8988T (cell line): ENCODE measurements around the gene TLE5.
A peak's percentile ranks its signal among the peaks of the same experiment; 100 is the strongest.

Experiments used
- DNase-seq: peaks from one replicate; pipeline ENCODE4 v3.0.0; 2011

Gene TLE5, protein sequence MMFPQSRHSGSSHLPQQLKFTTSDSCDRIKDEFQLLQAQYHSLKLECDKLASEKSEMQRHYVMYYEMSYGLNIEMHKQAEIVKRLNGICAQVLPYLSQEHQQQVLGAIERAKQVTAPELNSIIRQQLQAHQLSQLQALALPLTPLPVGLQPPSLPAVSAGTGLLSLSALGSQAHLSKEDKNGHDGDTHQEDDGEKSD

DNA sequence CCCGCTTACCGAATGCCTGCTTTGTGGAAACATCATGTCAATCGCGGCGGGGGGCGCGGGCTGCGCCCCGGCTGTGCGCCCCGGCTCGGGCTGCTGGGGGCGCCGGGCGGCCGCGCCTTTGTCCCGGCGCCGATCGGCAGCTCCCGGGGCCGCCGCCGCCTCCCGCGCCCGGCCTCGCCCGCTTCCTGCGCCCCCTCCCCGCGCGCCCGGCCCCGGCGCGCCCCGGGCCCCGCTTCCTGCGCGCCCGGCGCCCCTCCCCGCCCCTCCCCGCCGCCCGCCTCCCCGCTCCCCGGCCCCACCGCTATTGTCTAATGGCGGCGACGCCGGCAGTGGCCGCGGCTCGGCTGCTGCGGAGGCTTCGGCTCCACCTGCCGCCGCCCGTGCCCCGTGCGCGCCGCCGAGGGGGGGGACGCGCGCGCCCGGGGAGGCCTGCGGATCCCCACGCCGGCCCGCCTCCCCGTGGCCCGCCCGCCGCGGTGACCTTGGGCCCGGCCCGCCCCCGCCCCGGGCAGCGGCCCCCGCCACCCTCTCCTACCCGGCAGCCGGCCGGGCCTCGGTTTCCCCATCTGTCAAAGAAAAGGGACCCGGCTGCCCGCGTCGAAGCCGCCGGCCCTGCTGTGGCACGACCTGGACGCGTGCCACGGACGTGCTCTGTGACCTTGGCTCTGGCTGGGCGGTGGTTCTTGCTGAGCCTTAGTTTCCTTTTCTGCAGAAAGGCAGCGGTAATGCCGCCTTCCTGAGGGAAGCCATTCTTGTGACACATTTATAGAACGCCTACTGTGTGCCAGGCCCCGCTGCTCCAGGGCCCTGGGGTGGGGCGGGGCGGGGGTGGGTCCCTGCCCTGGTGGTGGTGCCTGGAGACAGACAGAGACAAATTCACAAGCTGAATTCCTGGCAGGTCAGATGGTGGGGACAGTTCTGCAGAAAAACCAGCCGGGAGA is at the start of gene TLE5:
TSS of gene TLE5 (minus strand) at position 331 of the 941 bp plus-strand sequence. CDS start at position 36, 295 bp downstream.
- DNase-seq: peak; percentile 69

DNA sequence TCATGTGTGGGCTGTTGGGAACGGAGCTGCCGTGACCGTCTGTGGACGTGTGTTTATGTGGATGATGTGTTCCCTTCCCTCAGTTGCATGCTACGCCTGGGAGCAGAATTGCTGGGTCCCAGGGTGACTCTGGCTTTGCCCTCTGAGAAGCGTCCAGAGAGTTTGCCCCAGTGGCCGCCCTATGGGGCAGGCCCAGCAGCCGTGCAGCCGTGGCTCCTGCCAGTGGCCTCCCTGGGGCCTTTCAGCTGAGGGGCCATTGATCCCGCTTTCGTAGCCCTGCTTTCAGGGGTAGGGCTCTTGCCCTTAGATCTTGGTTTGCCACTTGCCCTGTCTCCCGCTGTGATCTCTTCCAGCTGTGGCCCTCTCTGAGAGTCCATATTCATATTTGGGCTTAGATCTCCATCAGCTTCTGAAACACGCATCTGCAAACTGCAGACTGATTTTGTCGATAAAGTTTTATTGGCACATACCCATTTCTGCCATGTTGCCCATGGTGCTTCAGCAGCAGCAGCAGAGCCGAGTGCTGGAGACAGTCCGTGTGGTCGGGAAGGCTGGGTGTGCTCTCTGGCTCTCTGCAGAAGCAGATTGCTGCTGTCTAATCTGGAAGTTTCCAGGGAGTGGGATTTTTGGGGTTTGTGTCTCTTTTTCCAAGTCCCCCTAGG is 49.4 kb upstream of the TLE5 start:
- DNase-seq: no peak

DNA sequence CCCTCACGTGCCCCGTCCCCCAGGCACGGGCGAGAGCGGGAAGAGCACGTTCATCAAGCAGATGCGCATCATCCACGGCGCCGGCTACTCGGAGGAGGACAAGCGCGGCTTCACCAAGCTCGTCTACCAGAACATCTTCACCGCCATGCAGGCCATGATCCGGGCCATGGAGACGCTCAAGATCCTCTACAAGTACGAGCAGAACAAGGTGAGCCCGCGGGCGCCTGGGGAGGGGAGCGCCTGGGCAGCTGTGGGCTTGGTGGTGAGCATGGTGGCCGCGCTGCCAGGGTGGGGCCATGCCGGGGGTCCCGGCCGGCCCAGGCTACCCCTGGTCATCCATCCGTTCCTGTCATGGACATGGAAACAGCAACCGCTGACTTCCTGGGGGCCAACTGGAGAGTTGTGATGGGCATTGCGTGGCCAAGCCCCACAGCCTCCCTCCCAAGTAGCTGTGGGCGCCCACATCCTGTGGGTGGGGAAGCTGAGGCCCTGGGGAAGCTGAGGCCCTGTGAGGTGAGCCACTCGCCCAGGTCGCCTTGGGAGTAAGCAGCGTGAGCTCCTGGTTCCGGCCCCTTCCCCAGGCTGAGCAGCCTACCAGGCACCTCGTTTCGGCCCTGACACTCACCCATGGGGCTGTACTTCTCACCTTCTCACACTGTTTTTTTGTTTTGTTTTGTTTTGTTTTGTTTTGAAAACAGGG is 48.0 kb upstream of the TLE5 start:
- no peak for DNase-seq

DNA sequence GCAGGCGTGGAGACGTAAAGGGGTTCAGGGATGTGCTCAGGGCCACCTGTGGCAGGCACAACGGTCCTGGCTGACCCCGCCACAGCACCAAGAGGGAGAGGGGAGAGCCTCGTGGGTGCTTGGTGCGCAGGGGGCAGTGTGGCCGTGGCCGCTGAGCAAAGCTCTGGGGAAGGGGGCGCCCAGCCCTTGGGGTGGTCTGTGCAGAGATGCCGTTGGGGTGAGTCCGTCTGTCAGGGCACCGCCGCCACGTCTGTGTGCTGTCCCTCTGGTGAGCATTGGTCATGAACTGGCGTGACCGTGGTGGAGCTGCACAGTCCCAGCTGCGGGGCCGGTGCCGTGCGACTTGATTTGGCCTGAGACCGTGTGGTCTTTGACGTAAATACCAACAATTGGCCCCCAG is 47.2 kb upstream of the TLE5 start:
- DNase-seq: no peak

DNA sequence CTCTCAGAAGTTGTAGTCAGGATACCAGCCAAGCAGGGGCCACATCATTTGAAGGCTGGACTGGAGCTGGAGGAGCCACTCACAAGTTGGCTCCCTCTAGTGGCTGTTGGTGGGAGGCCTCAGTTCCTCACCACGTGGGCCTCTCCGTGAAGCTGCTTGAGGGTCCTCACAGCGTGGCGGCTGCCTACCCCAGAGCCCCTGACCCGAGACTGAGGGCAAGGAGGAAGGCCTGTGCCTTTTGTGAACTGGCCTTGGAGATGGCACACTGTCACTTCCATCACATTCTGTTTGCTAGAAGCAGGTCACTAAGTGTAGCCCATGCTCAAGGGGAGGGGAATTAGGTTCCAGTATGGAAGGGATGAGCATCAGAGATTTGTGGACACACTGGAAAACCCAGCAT is 46.5 kb upstream of the TLE5 start:
- DNase-seq: peak; percentile 60

DNA sequence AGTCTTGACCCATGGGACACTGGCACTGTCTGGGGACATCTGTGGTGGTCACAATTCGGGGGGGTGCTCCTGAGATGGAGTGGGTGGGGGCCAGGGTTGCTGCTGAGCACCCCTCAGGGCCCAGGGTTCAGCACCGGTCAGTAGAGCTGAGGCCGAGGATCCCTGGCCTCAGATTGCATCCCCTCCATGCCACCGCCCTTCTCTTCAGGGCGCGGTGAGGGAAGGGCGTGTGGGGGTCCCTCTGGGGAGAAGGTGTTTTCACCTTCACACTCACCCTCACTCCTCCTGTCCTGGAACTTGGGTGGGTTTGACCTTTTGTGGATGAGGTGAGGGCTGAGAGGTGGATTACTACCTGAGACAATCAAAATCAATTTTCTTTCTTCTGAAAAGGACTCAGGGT is 45.4 kb upstream of the TLE5 start:
- DNase-seq: no peak

DNA sequence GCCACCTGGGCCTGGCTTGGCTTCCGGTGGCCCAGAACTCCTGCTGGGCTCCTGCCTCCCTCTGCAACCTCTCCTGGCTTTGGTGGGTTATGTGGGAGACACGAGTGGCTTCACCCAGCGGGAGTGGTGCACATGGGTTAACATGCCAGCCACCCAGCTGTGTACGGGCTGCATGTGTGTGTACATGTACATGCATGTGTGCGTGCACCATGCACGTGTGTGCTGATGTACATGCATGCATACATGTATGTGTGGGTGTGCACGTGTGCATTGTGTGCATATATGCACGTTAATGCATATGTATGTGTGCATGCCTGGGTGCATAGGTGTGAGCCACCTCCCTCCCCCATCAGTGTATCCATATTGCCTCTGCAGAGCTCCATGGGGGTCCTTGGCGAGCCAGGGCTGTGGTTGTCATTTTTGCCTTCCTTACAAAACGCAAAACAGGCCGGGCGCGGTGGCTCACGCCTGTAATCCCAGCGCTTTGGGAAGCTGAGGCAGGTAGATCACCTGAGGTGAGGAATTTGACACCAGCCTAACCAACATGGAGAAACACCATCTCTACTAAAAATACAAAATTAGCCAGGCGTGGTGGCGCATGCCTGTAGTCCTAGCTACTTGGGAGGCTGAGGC is 44.3 kb upstream of the TLE5 start:
- DNase-seq: no peak

DNA sequence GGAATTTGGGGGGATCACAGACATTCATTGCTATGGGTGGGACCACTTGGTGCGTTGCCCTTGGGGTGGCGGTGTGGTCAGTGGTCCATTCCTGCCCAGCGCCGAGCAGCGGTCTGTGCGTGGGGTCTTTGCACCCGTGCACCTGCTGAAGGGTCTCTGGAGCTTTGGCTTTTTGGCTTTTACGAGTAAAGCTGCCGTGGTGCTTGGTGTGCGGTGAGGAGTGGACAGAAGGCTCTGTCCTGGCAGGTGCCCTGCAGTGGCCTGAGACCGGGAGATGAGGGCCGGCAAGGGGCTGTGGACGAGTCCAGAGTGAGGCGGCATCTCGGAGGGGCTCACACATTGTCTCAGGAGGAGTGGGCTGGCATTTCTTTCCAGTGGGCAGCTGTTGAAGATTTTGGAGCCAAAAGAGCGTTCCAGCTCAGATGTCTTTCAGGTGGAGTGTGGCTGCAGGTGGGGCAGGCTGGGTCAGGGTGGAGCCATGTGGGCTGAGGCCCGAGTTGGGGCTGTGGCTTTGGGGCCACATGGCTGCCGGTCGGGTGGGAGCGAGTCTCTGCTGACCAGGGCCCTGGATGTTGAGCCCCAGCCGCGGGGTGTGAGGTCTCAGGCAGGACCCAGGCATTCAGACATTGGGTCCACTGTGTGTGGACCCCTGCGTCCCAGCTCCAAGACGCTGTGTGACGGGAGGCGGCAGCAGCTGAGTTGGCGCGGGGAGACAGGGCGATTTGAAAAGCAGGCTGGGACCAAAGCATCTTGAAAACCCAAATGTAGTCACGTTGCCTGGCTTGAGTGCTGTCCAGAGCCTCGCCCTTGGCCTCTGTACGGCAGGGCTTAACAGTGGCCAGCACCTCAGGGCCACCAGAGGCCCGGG is 43.6 kb upstream of the TLE5 start:
- no peak for DNase-seq

DNA sequence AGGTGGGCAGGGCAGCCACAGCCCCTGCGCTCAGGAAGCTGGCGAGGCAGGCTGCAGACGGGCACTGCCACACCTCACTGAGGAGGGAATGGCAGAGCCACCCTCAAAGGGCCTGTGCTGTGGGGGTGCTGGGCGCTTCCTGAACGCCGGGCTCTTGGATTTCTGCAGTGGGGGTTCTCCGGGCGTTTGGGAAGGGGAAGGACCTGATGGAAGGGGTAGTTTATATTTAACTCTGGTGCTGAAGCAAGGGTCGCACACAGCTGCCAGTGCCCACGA is 42.4 kb upstream of the TLE5 start:
- DNase-seq: no peak

DNA sequence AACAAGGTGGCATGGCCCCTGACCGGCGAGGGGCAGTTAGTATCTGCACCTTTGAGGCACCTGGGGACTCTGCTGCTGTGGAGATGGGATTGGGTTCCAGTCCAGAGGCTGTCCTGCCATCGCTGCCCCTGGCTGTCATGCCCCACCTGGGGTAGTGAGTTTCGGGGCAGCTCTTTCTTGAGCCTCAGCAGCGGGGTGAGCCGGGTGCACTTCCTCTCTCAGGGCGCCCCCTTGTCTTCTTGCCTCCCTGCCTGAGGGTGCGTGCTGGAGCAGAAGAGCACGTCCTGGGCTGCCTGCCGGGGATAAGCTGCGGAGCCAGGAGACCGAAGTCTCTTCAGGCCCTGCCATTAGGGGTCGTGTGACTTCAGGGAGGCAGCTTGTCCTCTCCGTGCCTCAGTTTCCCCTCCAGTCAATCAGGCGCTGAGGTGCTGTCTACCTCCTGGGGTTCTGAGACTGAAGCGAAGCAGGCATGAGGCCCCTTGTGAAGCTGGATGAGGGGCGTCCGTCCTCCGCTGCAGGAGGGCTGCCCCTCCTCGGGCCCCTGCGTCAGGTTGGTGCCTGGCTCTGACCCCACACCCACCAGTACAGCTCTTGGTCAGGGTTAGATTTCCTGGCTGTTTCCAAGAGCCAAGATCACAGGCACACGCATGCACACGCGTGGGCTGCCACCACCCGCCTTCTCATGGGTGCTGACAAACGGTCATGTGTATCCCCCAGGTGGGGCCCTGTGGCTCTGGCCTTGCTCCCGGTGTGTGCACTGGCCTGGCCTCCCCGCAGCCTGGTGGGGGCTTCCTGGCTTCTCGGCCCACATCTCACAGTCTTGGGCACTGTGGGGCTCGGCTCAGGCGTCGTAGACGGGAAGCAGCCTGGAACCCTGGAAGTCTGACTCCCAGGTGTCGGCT is 40.2 kb upstream of the TLE5 start:
- DNase-seq: peak; percentile 16

DNA sequence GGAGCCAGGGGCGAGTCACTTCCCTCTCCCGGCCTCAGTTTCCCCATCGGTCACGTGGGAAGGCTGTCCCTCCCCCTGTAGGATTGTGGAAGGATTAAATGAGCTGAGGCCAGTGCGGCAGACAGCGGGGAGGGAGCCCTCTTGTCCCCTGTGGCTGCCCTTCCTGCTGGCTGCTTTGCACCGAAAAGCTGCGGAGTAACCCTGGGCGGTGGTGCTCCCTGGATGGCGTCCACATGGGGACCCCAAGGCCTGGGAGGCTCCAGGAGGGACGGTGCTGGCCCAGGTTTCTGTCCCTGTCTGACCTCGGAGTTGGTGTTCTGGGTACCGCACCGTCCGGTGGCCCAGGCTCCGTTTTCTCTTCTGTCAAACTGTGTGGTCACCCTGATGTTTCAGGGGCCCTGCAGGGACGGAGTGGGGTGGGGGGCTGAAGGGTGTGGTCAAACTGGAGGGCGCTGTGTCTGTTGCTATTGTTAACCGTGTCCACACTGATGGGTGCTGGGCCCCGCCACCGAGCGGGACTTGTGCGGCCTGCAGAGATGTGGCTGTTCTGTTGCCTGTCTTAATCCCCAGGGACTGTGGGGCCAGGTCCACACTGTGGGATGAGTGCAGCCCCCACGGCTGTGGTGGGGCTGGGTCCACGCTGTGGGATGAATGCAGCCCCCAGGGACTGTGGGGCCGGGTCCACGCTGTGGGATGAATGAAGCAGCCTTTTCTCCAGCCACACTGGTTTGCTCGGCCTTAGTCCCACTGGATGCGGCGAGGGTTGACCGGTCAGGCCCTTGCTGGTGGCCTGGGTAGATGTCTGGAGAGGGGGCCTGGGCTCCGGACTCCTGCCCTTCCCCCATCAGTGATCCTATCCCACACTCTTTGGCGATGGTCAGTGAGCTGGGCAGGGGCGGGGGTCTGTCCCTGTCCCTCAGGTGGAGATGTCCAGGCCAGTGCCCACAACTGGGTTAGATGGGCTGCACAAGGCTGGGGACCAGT is 38.7 kb upstream of the TLE5 start:
- no peak for DNase-seq

DNA sequence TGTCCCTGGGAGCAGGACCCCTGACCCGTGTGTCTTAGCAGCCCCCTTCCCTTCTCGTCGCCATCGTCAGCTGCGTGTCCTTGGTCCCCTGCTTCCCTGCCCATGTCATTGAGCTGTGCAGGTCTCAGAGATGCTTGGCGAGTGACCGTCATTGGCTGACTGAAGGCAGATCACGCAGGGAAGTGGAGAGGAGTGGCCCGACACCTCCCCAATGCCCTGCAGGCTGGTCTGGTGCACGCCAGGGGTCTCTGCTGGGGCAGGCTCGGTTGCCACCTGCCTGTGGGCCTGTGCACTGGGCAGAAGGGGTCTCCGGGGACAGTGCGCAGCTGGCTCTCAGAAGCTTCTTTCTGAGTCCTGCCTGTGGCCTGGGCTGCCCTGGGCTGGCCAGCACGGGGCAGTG is 38.0 kb upstream of the TLE5 start:
- peak; percentile 7 for DNase-seq

DNA sequence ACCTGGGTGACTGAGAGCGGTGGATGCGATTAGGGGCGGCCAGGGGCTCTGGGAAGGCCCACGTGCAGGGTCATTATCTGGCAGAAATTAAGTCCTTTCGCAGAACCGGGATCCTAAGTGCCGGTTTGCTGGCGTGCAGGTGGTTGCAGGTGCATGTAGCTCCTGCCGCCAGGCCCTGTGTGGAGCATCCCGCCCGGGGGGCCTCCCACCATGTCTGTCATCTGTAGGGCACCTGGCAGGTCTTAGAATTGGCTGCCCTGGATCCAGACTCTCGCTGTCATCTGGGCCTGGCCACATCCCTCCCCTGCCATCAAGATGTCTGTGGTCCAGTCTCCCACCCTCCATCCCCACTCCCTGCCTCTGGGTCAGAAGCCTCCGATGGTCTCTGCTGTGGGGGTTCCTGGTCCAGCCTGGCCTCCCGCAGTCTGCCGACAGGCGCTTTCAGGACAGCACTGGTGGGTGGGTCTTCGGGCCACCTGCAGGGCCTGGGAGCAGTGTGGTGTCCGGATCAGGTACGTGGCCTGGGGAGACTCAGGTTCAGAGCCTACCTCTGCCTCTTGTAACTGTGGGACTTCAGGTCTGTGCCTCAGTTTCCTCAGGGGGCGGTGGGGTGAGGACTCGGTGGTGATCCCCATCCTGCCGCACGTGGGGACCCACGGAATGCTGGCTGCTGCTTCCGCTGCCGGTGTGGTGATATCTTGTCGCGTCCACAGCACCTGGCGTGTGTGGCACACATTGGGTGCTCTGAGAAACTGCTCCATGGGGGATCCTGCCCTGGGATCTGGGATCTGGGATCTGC is 37.3 kb upstream of the TLE5 start:
- DNase-seq: peak; percentile 13

DNA sequence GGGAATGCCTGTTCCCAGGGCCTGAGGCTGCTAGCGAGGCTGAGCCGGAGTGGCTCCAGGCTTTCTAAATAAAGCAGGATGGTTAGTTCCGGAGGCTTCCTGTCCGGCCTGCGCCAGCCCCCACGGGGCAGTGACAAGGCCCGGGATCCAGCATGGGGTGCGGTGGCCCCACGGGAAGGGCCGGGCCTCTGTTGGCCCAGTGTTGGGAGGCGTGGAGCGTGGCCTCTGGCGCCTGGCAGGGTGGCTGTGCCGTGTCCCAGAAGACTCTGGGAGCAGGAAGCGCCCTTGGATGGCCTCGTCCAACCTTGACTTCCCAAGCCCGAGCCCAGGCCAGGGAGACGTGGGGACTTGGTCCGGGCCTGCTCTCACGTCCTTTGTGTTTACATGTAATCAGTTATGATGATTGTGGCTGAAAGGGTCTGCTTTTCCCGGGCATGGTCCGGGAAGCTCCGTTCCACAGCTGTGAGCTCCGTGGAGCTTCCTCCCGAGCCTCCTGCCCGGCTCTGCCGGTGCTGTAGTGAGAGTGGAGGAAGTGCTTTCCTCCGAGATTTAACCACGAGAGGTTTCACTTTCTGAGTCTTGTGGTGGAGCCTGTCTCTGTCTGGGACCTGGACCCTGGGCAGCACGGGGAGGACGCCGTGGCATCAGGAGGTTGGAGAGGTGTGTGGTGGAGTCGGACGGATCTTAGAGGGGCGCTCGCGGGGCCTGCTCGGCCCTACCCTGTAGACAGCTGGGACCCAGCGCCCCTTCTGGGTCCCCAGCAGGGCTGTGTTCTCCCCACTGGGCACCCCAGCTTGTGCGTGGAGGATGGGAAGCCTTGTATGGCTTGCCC is 36.4 kb upstream of the TLE5 start:
- peak; percentile 32 for DNase-seq

DNA sequence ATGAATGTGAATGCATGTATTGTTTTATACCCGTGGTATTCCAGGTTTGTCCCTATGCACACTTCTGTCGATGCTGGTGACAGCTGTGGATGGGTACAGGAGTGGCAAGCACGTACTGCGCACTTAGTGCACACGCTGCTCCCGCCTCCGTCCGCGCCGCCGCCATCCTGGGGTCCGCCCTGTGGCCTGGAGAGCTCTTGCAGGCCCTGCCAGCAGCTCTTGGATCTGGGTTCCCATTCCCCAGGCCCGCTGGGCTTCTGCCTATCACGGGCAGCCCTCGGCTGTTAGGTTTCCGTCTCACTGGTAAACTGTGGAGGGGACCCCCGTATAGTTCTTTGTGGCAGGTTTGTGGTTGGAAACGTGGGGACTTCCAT is 35.8 kb upstream of the TLE5 start:
- peak; percentile 16 for DNase-seq

DNA sequence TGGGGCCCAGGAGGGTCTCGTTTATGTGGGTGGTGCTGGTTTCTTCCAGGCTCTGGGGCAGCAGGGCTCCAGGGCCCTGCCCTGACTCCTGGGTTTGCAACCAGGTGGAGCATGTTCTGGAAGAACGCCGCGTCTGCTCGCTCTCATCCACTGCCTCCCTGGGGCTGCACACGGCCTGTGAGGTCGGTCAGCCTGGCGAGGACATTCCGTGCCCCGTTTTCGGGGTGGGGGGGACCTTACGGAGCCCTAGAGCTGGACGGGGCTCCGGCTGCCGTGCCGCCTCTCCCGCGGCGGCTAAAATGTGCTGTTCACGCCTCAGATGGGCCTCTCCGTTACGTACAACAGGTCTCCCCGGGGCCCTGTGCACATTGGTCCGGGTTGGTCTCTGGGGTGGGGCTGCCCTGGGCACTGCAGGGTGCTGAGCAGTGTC is 35.2 kb upstream of the TLE5 start:
- DNase-seq: peak; percentile 30

DNA sequence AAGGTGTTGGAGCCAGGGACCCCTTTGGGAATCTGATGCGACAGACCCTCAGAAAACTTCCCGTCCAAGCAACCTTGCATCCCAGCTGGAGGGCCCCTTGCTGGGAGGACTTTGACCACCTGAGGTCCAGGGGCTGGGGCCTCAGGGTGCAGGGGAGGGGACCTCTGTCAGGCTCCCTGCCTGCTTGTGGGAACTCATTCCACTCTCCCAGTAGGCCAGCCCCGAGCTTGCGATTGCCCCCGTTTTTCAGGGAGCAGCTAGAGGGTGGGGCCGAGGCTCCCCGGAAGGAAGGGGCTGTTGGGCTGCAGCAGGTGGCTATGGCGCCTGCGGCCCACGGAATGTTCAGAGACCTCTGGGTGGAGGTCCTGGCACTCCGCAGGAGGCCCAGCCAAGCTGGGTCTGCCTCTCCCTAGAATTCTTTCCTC is 34.6 kb upstream of the TLE5 start:
- peak; percentile 29 for DNase-seq
